Measurements from ENCODE around the gene RNF144B. TPM values are rescaled to one million over a fixed set of nuclear protein-coding genes. Genes with fewer than 3 reads are reported as not detected.

RNF144B gene
- total and polyA plus RNA-seq, 2 of the 8 experiments (the other 6 are each of a cell fraction or from before 2014, with no cell fraction given), result 1.8 to 11.2 TPM

GRCh38 chr6:18497006-18497405 lies 109.9 kb downstream of the RNF144B start:
- H2BK12ac ChIP-seq (ENCODE audit: low read depth, low read length), result no peak overlapping the region
- no peak overlapping the region for H3K4me2 ChIP-seq (ENCODE audit: insufficient read depth in 1 of 2, low read depth in 2 of 2, low read length in 2 of 2)
- H2BK5ac ChIP-seq (ENCODE audit: low read depth, low read length), result no peak overlapping the region
- no peaks in the 10 kb centered on the region for H3K36me3 ChIP-seq (ENCODE audit: control insufficient read depth in 2 of 4, insufficient read depth in 4 of 4, low read length in 3 of 4)
- no peaks in the 10 kb centered on the region for H3K79me2 ChIP-seq (ENCODE audit: control insufficient read depth in 1 of 2, insufficient read depth in 2 of 2, low read length in 2 of 2)
- CTCF ChIA-PET (ENCODE audit: partially characterized antibody), result interaction anchor here (0.6 to 15.6 kb wide), 3 partner anchors 9 to 192 kb away, joined by 3 to 268 read pairs (median 5); no protein-coding TSS in a partner anchor
- no peak overlapping the region for H4K5ac ChIP-seq (ENCODE audit: insufficient read length, low read depth, low read length)
- H3K79me1 ChIP-seq (ENCODE audit: low read depth, low read length), result no peaks in the 10 kb centered on the region
- no peak overlapping the region for H4K91ac ChIP-seq (replicated peaks; ENCODE audit: insufficient read length, low read length)
- no peak overlapping the region for H2BK120ac ChIP-seq (replicated peaks; ENCODE audit: low read depth, low read length)
- POLR2A ChIA-PET (ENCODE audit: partially characterized antibody), result no interaction called here
- H2AK5ac ChIP-seq (ENCODE audit: low read depth, low read length), result no peak overlapping the region
- no peak overlapping the region for H3K23ac ChIP-seq (ENCODE audit: insufficient read length)
- H3K14ac ChIP-seq (ENCODE audit: insufficient read length), result no peak overlapping the region
- no peaks in the 10 kb centered on the region for H3K4me1 ChIP-seq (replicated peaks in 1 of 4; ENCODE audit: control insufficient read depth in 3 of 4, insufficient read depth in 4 of 4, low read length in 3 of 4)
- no peak overlapping the region for H3K56ac ChIP-seq (replicated peaks; ENCODE audit: insufficient read length, low read depth, low read length)
- DNase-seq (ENCODE audit: low read depth in 1 of 2, low spot score in 2 of 2), result no peak
- H3K9ac ChIP-seq (replicated peaks in 1 of 4; ENCODE audit: extremely low read depth in 1 of 4, low read depth in 3 of 4, low read length in 3 of 4), result no peak overlapping the region
- WGBS, 2 experiments (ENCODE audit: extremely low coverage in 1 of 2, insufficient coverage in 1 of 2, insufficient read length in 1 of 2, insufficient replicate concordance in 2 of 2, low coverage in 1 of 2, low lambda C conversion rate in 2 of 2, missing lambda C conversion rate in 1 of 2), result 93% methylated on average over 2 of the region's 2 CpGs; no CpG with 5 or more reads in 1 of the 2 experiments
- H4K8ac ChIP-seq (ENCODE audit: extremely low read depth, insufficient read depth, low read length), result no peak overlapping the region
- FAIRE-seq, result no peak
- no peak overlapping the region for H2BK20ac ChIP-seq (ENCODE audit: low read length)
- no peaks in the 10 kb centered on the region for H3K9me3 ChIP-seq (ENCODE audit: insufficient read depth in 2 of 2, low read depth in 1 of 2, low read length in 1 of 2)
- no peak overlapping the region for H3K27ac ChIP-seq (ENCODE audit: low read depth, low read length)
- no peak overlapping the region for H3K4me3 ChIP-seq (ENCODE audit: extremely low read depth in 1 of 4, insufficient read depth in 2 of 4, low read depth in 3 of 4, low read length in 4 of 4)
- H4K20me1 ChIP-seq (replicated peaks in 1 of 2; ENCODE audit: control insufficient read depth in 1 of 2, insufficient read depth in 2 of 2, low read length in 2 of 2), result no peaks in the 10 kb centered on the region
- H2BK15ac ChIP-seq (ENCODE audit: low read length), result no peak overlapping the region
- H3K23me2 ChIP-seq (ENCODE audit: low read depth, low read length), result no peaks in the 10 kb centered on the region; the same call in 1 of the 2 replicates
- no peak overlapping the region for H2AFZ ChIP-seq (ENCODE audit: low read length)
- H3K27me3 ChIP-seq (replicated peaks in 1 of 4; ENCODE audit: control insufficient read depth in 3 of 4, extremely low read depth in 1 of 4, insufficient read depth in 3 of 4, low read length in 3 of 4), result no peaks in the 10 kb centered on the region
- no peak overlapping the region for H3K4ac ChIP-seq (replicated peaks; ENCODE audit: insufficient read length, low read depth, low read length)
- no peak overlapping the region for H3K18ac ChIP-seq (ENCODE audit: extremely low read depth, low read length)
- TF ChIP-seq PHF8 (conservative IDR thresholded peaks at IDR 0.05; ENCODE audit: low read depth, low read length), result no peak
- no peak for TF ChIP-seq CTCF (IDR thresholded peaks at IDR 0.05; ENCODE audit: control extremely low read depth in 1 of 3, insufficient read depth in 1 of 3, low read depth in 1 of 3, low read length in 3 of 3)
- no peak for TF ChIP-seq YY1 (IDR thresholded peaks at IDR 0.05; ENCODE audit: low read depth, low read length)
- TF ChIP-seq TAF7 (optimal IDR thresholded peaks at IDR 0.05; ENCODE audit: borderline replicate concordance, low read depth, low read length), result no peak
- TF ChIP-seq CBX8 (IDR thresholded peaks at IDR 0.05; ENCODE audit: borderline replicate concordance, low read depth, low read length), result no peak
- TF ChIP-seq NRF1 (IDR thresholded peaks at IDR 0.05; ENCODE audit: low read depth, low read length), result no peak
- no peak for TF ChIP-seq CEBPB (IDR thresholded peaks at IDR 0.05; ENCODE audit: low read depth, low read length)
- no peak for TF ChIP-seq SIRT6 (IDR thresholded peaks at IDR 0.05; ENCODE audit: low read length)

All from H1 (cell line).